TTC549 (cell line): ENCODE results near the gene POM121.
"Not testable (repeated sequence)": the region's sequence is repeated elsewhere in the genome, so short reads cannot be mapped to it uniquely, and the experiment has no call there.

Experiments used
- FAIRE-seq: peaks from 2 replicates; lab custom pipeline; 2012; peaks lifted over from hg19 to GRCh38; lab: Jason Lieb, UNC

POM121 gene

DNA sequence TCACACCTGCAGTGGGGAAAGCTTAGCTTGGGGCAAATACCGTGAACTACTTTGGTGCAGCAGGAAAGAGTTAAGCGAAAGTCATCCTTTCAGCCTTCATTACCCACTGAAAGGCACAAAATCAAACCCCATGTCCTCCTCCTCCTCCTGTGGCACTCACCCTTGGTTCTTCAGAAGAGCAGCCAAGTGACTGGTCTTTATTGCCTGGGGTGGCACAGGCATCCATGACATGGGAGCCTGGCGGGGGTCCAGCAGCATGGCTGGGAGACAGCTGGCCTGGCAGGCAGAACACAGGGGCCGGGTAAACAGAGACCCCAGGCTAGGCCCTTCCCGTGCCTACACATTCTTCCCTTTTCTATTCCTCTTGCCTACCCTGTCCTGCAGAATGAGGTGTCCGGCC is 24.8 kb downstream of the POM121 start:
- not testable (repeated sequence) for FAIRE-seq

GRCh38 chr7:72950432-72950831 is 25.5 kb downstream of the POM121 start:
- FAIRE-seq: not testable (repeated sequence)

DNA sequence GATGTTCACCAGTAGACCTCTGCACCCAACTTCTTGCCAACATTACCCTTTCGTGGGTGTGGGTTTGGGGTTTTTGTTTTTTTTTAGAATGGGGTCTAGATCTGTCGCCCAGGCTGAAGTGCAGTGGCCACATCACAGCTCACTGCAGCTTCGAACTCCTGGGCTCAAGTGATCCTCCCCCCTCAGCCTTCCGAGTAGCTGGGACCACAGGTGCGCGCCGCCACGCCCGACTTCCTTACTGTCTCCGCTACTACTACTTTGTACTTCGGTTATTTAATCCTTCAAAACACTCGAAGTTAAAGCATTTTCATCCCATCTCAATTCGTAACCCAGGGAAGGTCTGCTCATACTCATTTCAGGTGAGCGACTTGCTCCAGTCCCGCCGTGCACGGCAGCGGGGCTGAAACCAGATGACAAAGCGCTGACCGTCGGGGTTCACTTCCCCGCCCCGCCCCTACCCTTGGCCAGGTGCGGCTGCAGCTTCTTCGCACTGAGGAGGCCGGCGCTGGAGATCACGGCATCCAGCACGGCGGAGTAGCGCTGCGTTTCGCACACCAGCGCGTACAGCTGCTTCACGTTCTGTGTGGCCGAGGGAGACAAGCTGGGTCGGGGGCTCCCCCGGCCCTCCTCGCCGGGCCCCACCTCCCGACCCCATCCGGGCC is 29.1 kb downstream of the POM121 start:
- FAIRE-seq: not testable (repeated sequence)

- not testable (repeated sequence) for FAIRE-seq
These were observed 29.8 kb downstream of the POM121 start for GRCh38 chr7:72954563-72955198.

DNA sequence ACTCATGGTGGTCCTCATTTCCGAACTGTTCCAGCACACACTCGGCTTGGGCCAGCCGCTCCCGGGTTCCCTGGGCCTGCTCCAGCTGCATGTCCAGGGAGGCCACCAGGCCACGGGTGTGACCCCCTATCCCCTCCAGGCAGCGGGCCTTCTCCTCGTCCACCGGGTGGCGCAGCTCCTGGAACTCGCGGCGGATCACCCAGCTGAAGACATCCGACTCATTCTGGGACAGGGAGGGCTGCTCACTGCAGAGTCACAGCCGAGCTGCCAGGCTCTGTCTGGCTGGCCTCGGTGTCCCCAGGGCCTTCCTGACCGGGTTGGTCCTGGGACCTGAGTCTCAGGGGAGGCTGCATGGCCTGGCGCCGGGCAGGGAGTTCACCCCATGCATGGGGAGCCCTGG is 35.1 kb downstream of the POM121 start:
- FAIRE-seq: not testable (repeated sequence)

DNA sequence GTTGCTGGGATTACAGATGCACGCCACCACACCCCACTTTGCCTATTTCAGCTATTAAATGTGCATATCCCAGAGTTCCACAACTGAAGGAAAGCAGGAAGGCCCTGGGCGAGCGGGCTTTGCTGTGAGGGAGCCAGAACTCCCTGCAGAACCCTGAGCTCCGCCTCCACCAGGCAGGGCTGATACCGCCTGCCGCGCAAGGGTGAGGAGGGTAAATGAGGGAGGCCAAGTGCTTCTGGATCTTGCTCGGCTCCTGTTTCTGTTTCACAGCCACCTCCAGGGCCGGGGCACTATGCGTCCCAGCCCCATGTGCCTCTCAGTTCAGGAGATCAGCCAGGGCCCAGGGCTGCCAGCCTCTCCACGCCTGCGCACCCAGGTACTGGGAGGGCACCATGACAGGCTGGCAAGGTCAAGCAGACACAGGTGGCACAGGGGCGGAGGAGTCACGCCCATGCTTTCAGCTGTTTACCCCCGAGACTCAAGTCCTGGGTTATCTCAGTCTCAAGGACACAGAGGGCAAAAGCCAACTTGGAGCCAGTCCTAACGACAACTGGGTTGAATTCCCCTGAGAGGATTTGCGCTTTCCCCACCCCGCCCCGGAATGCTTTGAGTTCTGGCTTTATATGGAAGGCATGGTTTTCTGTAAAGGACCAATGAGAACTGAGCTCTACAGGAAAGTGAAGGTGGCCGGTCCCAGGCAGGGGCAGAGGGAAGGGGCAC is 35.9 kb downstream of the POM121 start:
- not testable (repeated sequence) for FAIRE-seq

DNA sequence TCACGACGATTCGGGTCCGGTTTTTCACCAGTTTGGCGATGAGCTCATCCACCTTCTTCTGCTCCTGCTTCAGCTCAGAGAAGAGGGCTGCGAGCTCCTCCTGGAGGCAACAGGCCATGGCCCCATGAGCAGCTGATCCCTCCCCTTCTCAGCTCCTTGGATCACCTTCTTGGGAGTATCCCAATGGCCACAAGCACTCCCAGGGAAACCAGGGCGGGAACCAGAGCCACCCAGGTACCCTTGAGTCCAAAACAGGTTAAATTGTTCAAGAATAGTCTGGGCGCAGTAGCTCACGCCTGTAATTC is 36.4 kb downstream of the POM121 start:
- not testable (repeated sequence) for FAIRE-seq

DNA sequence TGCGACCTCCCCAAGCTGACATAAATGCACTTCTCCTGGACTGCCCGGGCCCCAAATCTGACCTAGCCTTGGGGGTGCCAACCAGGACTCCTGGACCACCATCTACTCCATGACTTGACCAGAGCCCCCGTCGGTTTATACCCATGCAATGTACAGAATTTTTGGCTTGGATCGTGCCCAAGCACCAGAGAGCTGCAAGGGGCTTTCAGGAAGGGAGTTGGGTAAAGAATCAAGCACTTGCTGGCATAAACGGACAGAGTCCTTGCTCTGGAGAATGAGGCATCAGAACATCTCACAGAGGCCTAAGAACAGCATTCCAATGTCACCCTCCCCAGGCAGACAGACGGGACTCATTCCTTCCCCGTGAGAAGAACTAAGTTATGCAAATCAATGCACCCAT is 38.2 kb downstream of the POM121 start:
- FAIRE-seq: not testable (repeated sequence)

DNA sequence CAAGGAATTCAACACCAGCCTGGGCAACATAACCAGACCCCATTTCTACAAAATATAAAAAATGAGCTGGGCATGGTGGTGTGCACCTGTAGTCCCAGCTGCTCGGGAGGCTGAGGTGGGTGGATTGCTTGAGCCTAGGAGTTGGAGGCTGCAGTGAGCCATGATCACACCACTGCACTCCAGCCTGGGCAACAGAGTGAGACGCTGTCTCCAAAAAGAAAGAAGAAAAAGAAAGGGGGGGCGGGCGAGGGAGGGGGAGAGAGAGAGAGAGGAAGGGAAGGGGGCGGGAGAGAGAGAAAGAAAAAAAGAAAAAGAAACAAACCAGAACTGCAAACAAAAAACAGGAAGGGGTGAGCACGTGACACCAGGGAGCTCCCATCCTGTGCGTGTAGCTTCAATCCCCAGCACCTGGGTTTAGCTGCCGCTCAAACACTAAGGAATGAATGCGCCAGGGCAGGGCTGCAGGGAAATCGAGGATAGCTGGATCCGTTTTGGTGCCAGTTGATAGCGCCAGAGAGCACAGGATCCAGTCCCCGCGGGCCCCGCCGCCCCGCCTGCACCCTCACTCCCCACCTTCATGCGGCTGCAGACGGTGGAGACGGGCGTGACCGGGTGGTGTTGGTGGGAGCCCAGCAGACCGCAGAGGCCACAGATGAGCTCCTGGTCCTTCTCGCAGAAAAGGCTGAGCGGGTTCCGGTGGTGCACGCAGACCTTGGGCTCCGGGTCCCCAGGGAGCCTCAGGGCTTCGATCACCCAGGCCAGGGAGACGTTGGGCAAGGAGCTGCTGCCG is 40.5 kb downstream of the POM121 start:
- FAIRE-seq: not testable (repeated sequence)

DNA sequence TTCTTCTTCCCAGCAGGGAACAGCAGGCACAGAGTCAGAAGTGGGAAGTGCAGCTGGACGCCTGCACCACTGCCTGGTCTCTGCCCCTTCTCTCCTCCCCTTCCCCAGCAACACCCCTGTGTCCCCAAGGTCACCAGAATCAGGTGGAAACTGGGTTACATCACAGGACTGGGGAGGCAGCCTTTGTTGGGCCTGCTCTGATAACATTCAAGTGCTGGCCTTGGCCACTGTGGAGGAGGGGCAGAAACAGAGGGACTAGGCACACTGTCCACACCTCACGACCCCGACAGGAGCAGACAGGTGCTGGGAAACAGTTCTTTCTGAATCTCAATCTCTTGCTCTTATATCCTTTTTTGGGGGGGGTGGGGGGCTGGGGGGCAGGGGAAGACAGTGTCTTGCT is 42.0 kb downstream of the POM121 start:
- FAIRE-seq: not testable (repeated sequence)

DNA sequence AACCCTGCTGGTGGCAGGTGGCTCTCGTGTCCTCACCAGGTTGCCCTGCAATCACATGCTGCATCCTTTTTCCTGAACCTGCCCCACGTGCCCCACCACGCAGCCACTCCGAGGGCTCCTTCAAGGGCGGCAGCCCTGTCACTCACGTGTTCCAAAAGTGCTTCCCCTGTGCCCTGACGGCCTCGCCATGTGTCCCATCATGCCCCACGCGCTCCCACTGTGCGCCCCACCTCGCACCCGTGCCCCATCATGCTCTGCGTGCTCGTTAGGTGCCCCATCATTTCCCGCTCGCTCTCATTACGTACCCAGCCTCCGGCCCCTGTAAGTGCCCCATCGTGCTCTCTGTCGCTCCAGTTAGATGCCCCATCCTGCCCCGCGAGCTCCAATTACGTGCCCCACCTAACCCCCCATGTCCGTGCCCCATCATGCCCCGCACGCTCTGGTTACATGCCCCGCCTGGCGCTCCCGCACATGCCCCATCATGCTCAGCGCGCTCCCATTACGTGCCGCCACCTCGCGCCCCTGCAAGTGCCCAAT is 44.2 kb downstream of the POM121 start, which contains the start of gene TRIM74:
Gene TRIM74 (minus strand): TSS at position 487 of the 537 bp plus-strand sequence. CDS start 3,309 bp downstream, outside the sequence.
- FAIRE-seq: not testable (repeated sequence)

DNA sequence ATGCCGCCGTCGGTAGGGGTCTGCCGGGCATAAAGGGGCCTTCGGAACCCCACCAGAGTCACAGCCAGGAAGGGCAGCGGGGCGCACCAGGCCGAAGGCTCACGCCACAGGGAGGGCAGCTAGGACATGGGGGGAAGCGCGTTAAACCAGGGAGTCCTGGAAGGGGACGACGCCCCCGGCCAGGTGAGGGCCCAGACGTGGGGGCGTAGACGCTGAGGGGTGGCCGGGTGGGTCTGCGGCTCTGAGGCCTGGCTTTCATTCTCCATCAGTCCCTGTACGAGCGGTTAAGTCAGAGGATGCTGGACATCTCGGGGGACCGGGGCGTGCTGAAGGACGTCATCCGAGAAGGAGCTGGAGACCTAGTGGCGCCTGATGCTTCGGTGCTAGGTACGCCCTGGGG is 44.8 kb downstream of the POM121 start:
- FAIRE-seq: not testable (repeated sequence)

- FAIRE-seq: not testable (repeated sequence)
These were observed 46.6 kb downstream of the POM121 start for GRCh38 chr7:72971505-72971904.

- not testable (repeated sequence) for FAIRE-seq
These were observed 49.9 kb downstream of the POM121 start for GRCh38 chr7:72974781-72975180.

GRCh38 chr7:72975656-72976286 is 50.9 kb downstream of the POM121 start:
- FAIRE-seq: not testable (repeated sequence)

DNA sequence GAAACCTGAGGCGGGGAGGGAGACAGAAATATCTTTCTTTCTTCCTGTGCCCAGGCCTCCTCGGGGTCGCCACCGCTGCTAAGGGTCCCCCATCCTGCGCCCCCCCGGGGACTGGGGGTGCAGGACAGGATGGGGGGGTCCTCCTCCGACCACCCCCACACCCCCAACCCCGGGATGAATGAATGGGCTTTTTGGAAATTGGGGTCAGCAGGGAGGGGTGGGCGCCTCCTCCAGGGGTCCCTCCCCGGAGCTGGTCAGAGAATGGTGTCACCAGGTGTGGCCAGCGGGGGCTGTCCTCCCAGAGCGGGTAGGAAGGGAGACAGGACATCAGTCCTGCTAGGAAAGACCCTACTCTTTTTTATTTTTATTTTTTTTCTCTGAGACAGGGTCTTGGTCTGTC is 51.5 kb downstream of the POM121 start:
- FAIRE-seq: not testable (repeated sequence)

DNA sequence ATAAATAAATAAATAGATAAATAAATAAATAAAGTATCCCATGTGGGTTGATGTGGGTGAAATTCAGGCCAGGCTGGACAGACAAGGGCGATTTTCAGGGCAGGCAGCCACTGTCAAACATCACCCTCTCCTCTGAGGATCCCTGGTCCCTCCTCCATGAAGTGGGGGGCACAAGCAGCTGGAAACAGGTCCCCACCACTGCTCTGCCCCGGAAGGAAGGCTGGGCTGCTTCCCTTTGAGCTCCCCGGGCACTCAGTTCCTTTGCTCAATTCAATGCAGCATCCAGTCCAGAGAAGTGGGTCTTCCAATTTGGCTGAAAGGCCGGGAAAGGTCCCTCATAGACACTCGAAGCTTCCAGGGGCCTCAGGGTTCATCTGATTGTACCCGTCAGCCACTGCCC is 55.5 kb downstream of the POM121 start:
- not testable (repeated sequence) for FAIRE-seq

- FAIRE-seq: not testable (repeated sequence)
These were observed 57.2 kb downstream of the POM121 start for GRCh38 chr7:72982084-72982483.

GRCh38 chr7:72990146-72990913 is 65.4 kb downstream of the POM121 start:
- not testable (repeated sequence) for FAIRE-seq

GRCh38 chr7:72995484-72995883 is 70.6 kb downstream of the POM121 start:
- FAIRE-seq: not testable (repeated sequence)

GRCh38 chr7:72997447-72997846 is 72.6 kb downstream of the POM121 start:
- FAIRE-seq: not testable (repeated sequence)
